Measurements from ENCODE around the gene NFKB2. TPM values are rescaled to one million over a fixed set of nuclear protein-coding genes. Genes with fewer than 3 reads are reported as not detected.

NFKB2 gene
- total RNA-seq, 1 experiment from 2014 or later = 27.6 TPM

- TF ChIP-seq ARID4B (CRISPR knock-in tag; IDR thresholded peaks at IDR 0.05; ENCODE audit: borderline replicate concordance) (no peak), CREM (CRISPR knock-in tag; IDR thresholded peaks at IDR 0.05) (no peak)
Observed at GRCh38 chr10:102434394-102435132, 39.1 kb downstream of the NFKB2 start (continued).

- peak overlapping the region; percentile 54 for H3K4me3 Mint-ChIP-seq
- H3K27me3 Mint-ChIP-seq (ENCODE audit: low read depth) = peaks cover 56% of the 10 kb centered on the region
- POLR2A ChIA-PET = interaction anchor here (0.7 to 2.3 kb wide), 2 partner anchors 16 to 28 kb away, joined by 3 to 6 read pairs; partner anchors contain the start of gene C10orf95
- CTCF ChIA-PET = interaction anchor here (0.8 to 2.8 kb wide), 9 partner anchors 15 to 266 kb away, joined by 3 to 13 read pairs (median 4); partner anchors contain the start of gene C10orf95
- H3K4me1 Mint-ChIP-seq = peaks cover 18% of the 10 kb centered on the region
- ATAC-seq (no peak), DNase-seq (ENCODE audit: low spot score) (no peak)
- H3K9me3 Mint-ChIP-seq = no peaks in the 10 kb centered on the region
- TF ChIP-seq ETV6 (CRISPR knock-in tag; IDR thresholded peaks at IDR 0.05) (no peak), E2F4 (CRISPR knock-in tag; IDR thresholded peaks at IDR 0.05; ENCODE audit: borderline replicate concordance, low read depth) (no peak), CREM (CRISPR knock-in tag; IDR thresholded peaks at IDR 0.05) (no peak), NFATC4 (CRISPR knock-in tag; IDR thresholded peaks at IDR 0.05) (no peak), FOXP1 (CRISPR knock-in tag; IDR thresholded peaks at IDR 0.05; ENCODE audit: borderline replicate concordance) (no peak), ATF2 (CRISPR knock-in tag; IDR thresholded peaks at IDR 0.05; ENCODE audit: borderline replicate concordance, low read depth) (no peak), NR1H2 (CRISPR knock-in tag; IDR thresholded peaks at IDR 0.05) (no peak), CBFB (CRISPR knock-in tag; IDR thresholded peaks at IDR 0.05; ENCODE audit: low read depth) (no peak)
- H3K36me3 Mint-ChIP-seq = no peaks in the 10 kb centered on the region
- H3K27ac Mint-ChIP-seq = no peak overlapping the region
Observed at GRCh38 chr10:102435133-102435497, 39.6 kb downstream of the NFKB2 start.

- Mint-ChIP-seq H3K36me3 (no peaks in the 10 kb centered on the region), H3K27ac (no peak overlapping the region), H3K4me1 (peaks cover 18% of the 10 kb centered on the region), H3K27me3 (ENCODE audit: low read depth) (peaks cover 57% of the 10 kb centered on the region), H3K4me3 (peak overlapping the region; percentile 54), H3K9me3 (no peaks in the 10 kb centered on the region)
- DNase-seq (ENCODE audit: low spot score) (peak; percentile 67), ATAC-seq (peak; percentile 9)
- POLR2A ChIA-PET = interaction anchor here (0.6 to 2.3 kb wide), 2 partner anchors 16 to 25 kb away, joined by 4 to 6 read pairs; partner anchors contain the start of gene C10orf95
- no peak for TF ChIP-seq STAT6 (CRISPR knock-in tag; conservative IDR thresholded peaks at IDR 0.05; ENCODE audit: low read depth)
- TF ChIP-seq E2F1 (CRISPR knock-in tag; IDR thresholded peaks at IDR 0.05) = no peak
- no peak for TF ChIP-seq NR1H2 (CRISPR knock-in tag; IDR thresholded peaks at IDR 0.05)
- no peak for TF ChIP-seq SMAD3 (CRISPR knock-in tag; IDR thresholded peaks at IDR 0.05; ENCODE audit: borderline replicate concordance)
- no peak for TF ChIP-seq FOXJ3 (CRISPR knock-in tag; IDR thresholded peaks at IDR 0.05; ENCODE audit: borderline replicate concordance)
- TF ChIP-seq ATF3 (CRISPR knock-in tag; conservative IDR thresholded peaks at IDR 0.05) = no peak
- TF ChIP-seq NR3C1 (CRISPR knock-in tag; conservative IDR thresholded peaks at IDR 0.05; ENCODE audit: low read depth) = no peak
- no peak for TF ChIP-seq SMAD4 (CRISPR knock-in tag; IDR thresholded peaks at IDR 0.05)
- TF ChIP-seq KAT7 (CRISPR knock-in tag; IDR thresholded peaks at IDR 0.05; ENCODE audit: borderline replicate concordance) = no peak
- CTCF ChIA-PET = interaction anchor here (0.8 to 2.8 kb wide), 9 partner anchors 15 to 266 kb away, joined by 3 to 13 read pairs (median 4); partner anchors contain the start of gene C10orf95
Observed at GRCh38 chr10:102435529-102436233, 40.2 kb downstream of the NFKB2 start.

All from WTC11 (cell line).